Endothelial cell of umbilical vein (primary cell): ENCODE results near the gene MINDY2. TPM values are rescaled to one million over a fixed set of nuclear protein-coding genes. Genes with fewer than 3 reads are reported as not detected.

ENCODE experiments used
- BruUV-seq: library from RNA; stranded (reverse); fragments of 400-500 nt; replicated peaks from 2 replicates; lab custom pipeline; 2021; lab: Mats Ljungman, UMichigan
- CTCF ChIA-PET: fragments of 300-600, 350-600 bp; sonication (Branson Sonifier 250); formaldehyde crosslinking; loops from one replicate; lab custom pipeline; 2021; ENCODE audit warnings: antibody characterized with exemption, inconsistent platforms; lab: Charles Lee
- POLR2A ChIA-PET: fragments of 300-600, 350-600 bp; sonication (Branson Sonifier 250); formaldehyde crosslinking; loops from one replicate; lab custom pipeline; 2021; ENCODE audit warnings: antibody characterized with exemption, inconsistent platforms; lab: Charles Lee
- DNase-seq: peaks from one replicate; pipeline ENCODE4 v3.0.0-alpha.2; 2011; ENCODE audit warnings: low read depth, low spot score
- FAIRE-seq: peaks from 2 replicates; lab custom pipeline; 2011; peaks lifted over from hg19 to GRCh38; lab: Jason Lieb, UNC
- H2AFZ ChIP-seq: 2 replicates; pipeline ENCODE4 v1.6.0; 2012; ENCODE audit warnings: low read depth, low read length, control low read depth, inconsistent platforms
- H3K27ac ChIP-seq: 2 replicates; pipeline ENCODE4 v1.5.1; 2011; ENCODE audit warnings: low read depth, mild to moderate bottlenecking, control low read depth, low read length, moderate library complexity; ENCODE audit not compliant: insufficient read depth
- H3K27me3 ChIP-seq, 2 experiments: 2 replicates each; pipeline versions ENCODE4 v1.6.0 to v1.6.1; 2011; ENCODE audit warnings: low read length in 2 of 2, mixed read lengths in 1 of 2; ENCODE audit not compliant: control insufficient read depth in 2 of 2, insufficient read depth in 2 of 2
- H3K36me3 ChIP-seq, 2 experiments: 2 replicates in 1 of 2; 3 replicates in 1 of 2; pipeline ENCODE4 v1.5.1; 2011; ENCODE audit warnings: low read length in 2 of 2, mild to moderate bottlenecking in 1 of 2, moderate library complexity in 1 of 2; ENCODE audit not compliant: control insufficient read depth in 2 of 2, insufficient read depth in 2 of 2; ENCODE audit errors: extremely low read depth in 1 of 2
- H3K4me1 ChIP-seq: 3 replicates; pipeline ENCODE4 v1.5.1; 2011; ENCODE audit warnings: mild to moderate bottlenecking, low read length; ENCODE audit not compliant: control insufficient read depth, insufficient read depth; ENCODE audit errors: extremely low read depth
- H3K4me2 ChIP-seq: 2 replicates; pipeline ENCODE4 v1.6.1; 2011; ENCODE audit warnings: low read length, control low read depth, mixed read lengths; ENCODE audit not compliant: insufficient read depth
- H3K4me3 ChIP-seq, 3 experiments: fragments of 200-600 bp in 1 of 3; sonication (generic), shearing (Covaris generic) in 1 of 3; replicated peaks in 1 of 3; 2 replicates each; pipeline ENCODE4 v1.5.1; 2011 to 2016; ENCODE audit warnings: control low read depth in 3 of 3, low read length in 3 of 3, mild to moderate bottlenecking in 2 of 3, inconsistent platforms in 1 of 3, low read depth in 1 of 3, moderate library complexity in 1 of 3; ENCODE audit not compliant: insufficient read depth in 1 of 3
- H3K79me2 ChIP-seq: 2 replicates; pipeline ENCODE4 v1.6.0; 2012; ENCODE audit warnings: low read length, inconsistent platforms; ENCODE audit not compliant: control insufficient read depth, insufficient read depth
- H3K9ac ChIP-seq: replicated peaks from 2 replicates; pipeline ENCODE3; 2011; ENCODE audit warnings: low read length, control low read depth; ENCODE audit not compliant: insufficient read depth; ENCODE audit errors: extremely low read depth
- H3K9me1 ChIP-seq: replicated peaks from 3 replicates; pipeline ENCODE4 v1.6.0; 2011; ENCODE audit warnings: mild to moderate bottlenecking, low read length; ENCODE audit not compliant: control insufficient read depth, insufficient read depth; ENCODE audit errors: extremely low read depth
- H3K9me3 ChIP-seq: replicated peaks from 2 replicates; pipeline ENCODE4 v1.5.1; 2012; ENCODE audit warnings: low read length, inconsistent platforms; ENCODE audit not compliant: control insufficient read depth, insufficient read depth
- H4K20me1 ChIP-seq: replicated peaks from 2 replicates; pipeline ENCODE3; 2011; ENCODE audit warnings: mild to moderate bottlenecking, low read length; ENCODE audit not compliant: control insufficient read depth, insufficient read depth; ENCODE audit errors: extremely low read depth
- CTCF ChIP-seq, 2 donors: IDR thresholded peaks; 1 replicate in 1 of 2; 2 replicates in 1 of 2; pipeline ENCODE4 v1.5.1; 2011; ENCODE audit warnings: low read length in 2 of 2, mild to moderate bottlenecking in 2 of 2, moderate library complexity in 2 of 2, control low read depth in 1 of 2, inconsistent platforms in 1 of 2, low read depth in 1 of 2; ENCODE audit not compliant: insufficient read depth in 1 of 2; ENCODE audit errors: extremely low read depth in 1 of 2
- EZH2 ChIP-seq: IDR thresholded peaks from 2 replicates; pipeline ENCODE4 v1.6.1; 2012; ENCODE audit warnings: borderline replicate concordance, low read depth, mild to moderate bottlenecking, moderate library complexity, low read length, inconsistent platforms; ENCODE audit not compliant: severe bottlenecking
- FOS ChIP-seq: IDR thresholded peaks from 2 replicates; pipeline ENCODE4 v1.6.1; 2011; ENCODE audit warnings: mild to moderate bottlenecking, low read length, moderate library complexity, borderline replicate concordance; ENCODE audit not compliant: insufficient read depth
- GATA2 ChIP-seq: IDR thresholded peaks from 2 replicates; pipeline ENCODE4 v1.7.0; 2011; ENCODE audit warnings: low read depth, mild to moderate bottlenecking, moderate library complexity, mixed read lengths, low read length; ENCODE audit not compliant: insufficient read length, insufficient read depth
- JUN ChIP-seq: IDR thresholded peaks from 2 replicates; pipeline ENCODE4 v1.6.1; 2011; ENCODE audit warnings: borderline replicate concordance, low read depth; ENCODE audit not compliant: insufficient read length, insufficient read depth
- MAX ChIP-seq: IDR thresholded peaks from 2 replicates; pipeline ENCODE4 v1.6.1; 2011; ENCODE audit not compliant: insufficient read depth, insufficient read length
- MYC ChIP-seq: IDR thresholded peaks from one replicate; pipeline ENCODE4 v1.6.1; 2011; ENCODE audit warnings: mild to moderate bottlenecking, low read depth, low read length
- POLR2A ChIP-seq: IDR thresholded peaks from 2 replicates; pipeline ENCODE4 v1.6.1; 2012; ENCODE audit warnings: low read depth, mild to moderate bottlenecking, control low read depth, low read length
- POLR2AphosphoS5 ChIP-seq: IDR thresholded peaks from 2 replicates; pipeline ENCODE4 v1.6.1; 2012; ENCODE audit warnings: low read depth, mild to moderate bottlenecking, control low read depth, low read length, moderate library complexity; ENCODE audit not compliant: insufficient read depth
- dilution Hi-C: fragments of 300-500 bp; cut with MboI; formaldehyde crosslinking; loops from one replicate; pipeline ENCODE4 v1.15.0; 2019; ENCODE audit warnings: low sequenced_read_pairs; ENCODE audit not compliant: extremely low pct_ligation_motif_present
- intact Hi-C: fragments of 100-400 bp; cut with micrococcal nuclease; formaldehyde crosslinking; loops from one replicate; pipeline ENCODE4 v1.10.0; 2022
- polyA plus RNA-seq, 4 experiments: library from polyadenylated mRNA; depleted of rRNA in 3 of 4; stranded (reverse) in 3 of 4; unstranded in 1 of 4; fragments of >200 nt; gene quantifications; 2 replicates each; pipeline versions ENCODE4 v1.2.1 to v1.2.3, GENCODE V29; 2011 to 2012; ENCODE audit warnings: missing spikeins in 1 of 4
- total RNA-seq: library from RNA; stranded (reverse); gene quantifications from 2 replicates; pipeline ENCODE4 v1.2.3, GENCODE V29; 2021

Gene MINDY2
- total and polyA plus RNA-seq, 2 donors (not counting 3 experiments of a cell fraction or from before 2014, with no cell fraction given): 1.6 to 13.7 TPM

- no peaks in the 10 kb centered on the region for H3K9me3 ChIP-seq
- no peak overlapping the region for H2AFZ ChIP-seq
- H3K9me1 ChIP-seq: no peaks in the 10 kb centered on the region
- no peak for TF ChIP-seq EZH2
- H3K9ac ChIP-seq: no peak overlapping the region
- no peak overlapping the region for H3K4me3 ChIP-seq
- no peaks in the 10 kb centered on the region for H4K20me1 ChIP-seq
- H3K4me1 ChIP-seq: peaks cover 3% of the 10 kb centered on the region
- H3K79me2 ChIP-seq: no peaks in the 10 kb centered on the region
- POLR2A ChIA-PET: interaction anchor here (0.6 to 1.5 kb wide), 2 partner anchors 15 to 167 kb away, joined by 4 to 7 read pairs; no protein-coding TSS in a partner anchor
- no peak for FAIRE-seq
- DNase-seq: no peak
- no peaks in the 10 kb centered on the region for H3K36me3 ChIP-seq
- H3K4me2 ChIP-seq: no peak overlapping the region
- H3K27ac ChIP-seq: no peak overlapping the region
- intact Hi-C loops (no loop called here), dilution Hi-C loops (no loop called here)
- no peaks in the 10 kb centered on the region for H3K27me3 ChIP-seq
- CTCF ChIA-PET: interaction anchor here (0.7 to 1.5 kb wide), 6 partner anchors 11 to 774 kb away, joined by 3 to 10 read pairs (median 6); partner anchors contain the start of gene MINDY2
- no TSS peak for BruUV-seq
Measured at GRCh38 chr15:58755350-58755749, 15.8 kb upstream of the MINDY2 start.

- intact Hi-C loops (no loop called here), dilution Hi-C loops (no loop called here)
- TF ChIP-seq MAX (no peak), MYC (no peak), POLR2A (no peak), JUN (no peak), POLR2AphosphoS5 (no peak), EZH2 (no peak), FOS (no peak), CTCF (IDR thresholded peaks at IDR 0.05; ENCODE audit: extremely low read depth in 1 of 2, insufficient read depth in 1 of 2, low read depth in 1 of 2, low read length in 2 of 2) (no peak), GATA2 (no peak)
- Histone ChIP-seq H4K20me1 (no peaks in the 10 kb centered on the region), H3K4me1 (no peaks in the 10 kb centered on the region), H3K9me3 (no peaks in the 10 kb centered on the region), H2AFZ (no peak overlapping the region), H3K4me3 (no peak overlapping the region), H3K4me2 (no peak overlapping the region), H3K36me3 (no peaks in the 10 kb centered on the region), H3K27me3 (no peaks in the 10 kb centered on the region), H3K27ac (no peak overlapping the region), H3K9ac (no peak overlapping the region), H3K9me1 (no peaks in the 10 kb centered on the region), H3K79me2 (no peaks in the 10 kb centered on the region)
- DNase-seq (no peak), FAIRE-seq (no peak)
- BruUV-seq: no TSS peak
- CTCF ChIA-PET: interaction anchor here (1.3 to 1.5 kb wide), 5 partner anchors 11 to 773 kb away, joined by 4 to 10 read pairs (median 6); partner anchors contain the start of gene MINDY2
- POLR2A ChIA-PET: interaction anchor here (1.5 kb wide), 1 partner anchor 14 kb away, joined by 4 read pairs; no protein-coding TSS in a partner anchor
Measured at GRCh38 chr15:58755956-58756355, 15.1 kb upstream of the MINDY2 start.
